Progenitor cell of endocrine pancreas (in vitro differentiated cells): Measurements from ENCODE around the gene GPR75. TPM values are rescaled to one million over a fixed set of nuclear protein-coding genes. Genes with fewer than 3 reads are reported as not detected.
"Not testable (repeated sequence)": the region's sequence is repeated elsewhere in the genome, so short reads cannot be mapped to it uniquely, and the experiment has no call there.

Experiments
- DNase-seq: peaks from one replicate; pipeline ENCODE4 v3.0.0; 2021; ENCODE audit warnings: low spot score; ENCODE audit not compliant: unreplicated experiment
- H3K27ac Mint-ChIP-seq: 2 replicates; pipeline ENCODE4 v1.8.0; 2021; ENCODE audit warnings: mild to moderate bottlenecking, moderate library complexity, mixed read lengths
- H3K27me3 Mint-ChIP-seq: 2 replicates; pipeline ENCODE4 v1.8.0; 2021; ENCODE audit warnings: mixed read lengths
- H3K36me3 Mint-ChIP-seq: 2 replicates; pipeline ENCODE4 v1.8.0; 2022; ENCODE audit warnings: mixed read lengths; ENCODE audit not compliant: insufficient read depth
- H3K4me1 Mint-ChIP-seq: 2 replicates; pipeline ENCODE4 v1.8.0; 2021; ENCODE audit warnings: low read depth, mixed read lengths
- H3K4me3 Mint-ChIP-seq: 2 replicates; pipeline ENCODE4 v1.8.0; 2021; ENCODE audit warnings: low read depth, mild to moderate bottlenecking, moderate library complexity, mixed read lengths
- H3K9me3 Mint-ChIP-seq: 2 replicates; pipeline ENCODE4 v1.8.0; 2021; ENCODE audit warnings: low read depth, mixed read lengths
- CTCF ChIP-seq: fragments of 200-600 bp; sonication (generic); IDR thresholded peaks from one replicate; pipeline ENCODE4 v1.5.0; 2021; ENCODE audit warnings: antibody characterized with exemption, mild to moderate bottlenecking; ENCODE audit not compliant: unreplicated experiment
- total RNA-seq: library from RNA; stranded (reverse); gene quantifications from 2 replicates; pipeline ENCODE4 v1.2.1, GENCODE V29; 2021

GPR75 gene
- total RNA-seq, 1 donor from 2014 or later = 3.9 TPM

GRCh38 chr2:53842891-53843290, 16.9 kb downstream of the GPR75 start:
- Mint-ChIP-seq H3K9me3 (no peaks in the 10 kb centered on the region), H3K27ac (no peak overlapping the region), H3K27me3 (no peaks in the 10 kb centered on the region), H3K4me1 (no peaks in the 10 kb centered on the region), H3K36me3 (peaks cover 1% of the 10 kb centered on the region), H3K4me3 (no peak overlapping the region)
- TF ChIP-seq CTCF = no peak
- no peak for DNase-seq

GRCh38 chr2:53841651-53842050, 18.1 kb downstream of the GPR75 start:
- H3K36me3 Mint-ChIP-seq, H3K27me3 Mint-ChIP-seq, H3K27ac Mint-ChIP-seq, H3K9me3 Mint-ChIP-seq, H3K4me3 Mint-ChIP-seq, H3K4me1 Mint-ChIP-seq, DNase-seq: not testable (repeated sequence)

- no peak overlapping the region for H3K27ac Mint-ChIP-seq
- TF ChIP-seq CTCF = no peak
- H3K4me1 Mint-ChIP-seq = no peaks in the 10 kb centered on the region
These were observed 19.2 kb downstream of the GPR75 start for GRCh38 chr2:53840580-53840979.

GRCh38 chr2:53829980-53830290, 29.8 kb downstream of the GPR75 start:
- H3K36me3 Mint-ChIP-seq, H3K27ac Mint-ChIP-seq, H3K9me3 Mint-ChIP-seq, H3K4me3 Mint-ChIP-seq, H3K27me3 Mint-ChIP-seq, H3K4me1 Mint-ChIP-seq, DNase-seq: not testable (repeated sequence)

More at GRCh38 chr2:53840580-53840979, 19.2 kb downstream of the GPR75 start:
- no peak for DNase-seq
- Mint-ChIP-seq H3K9me3 (no peaks in the 10 kb centered on the region), H3K27me3 (no peaks in the 10 kb centered on the region), H3K4me3 (no peak overlapping the region), H3K36me3 (peaks cover 3% of the 10 kb centered on the region)

GRCh38 chr2:53829273-53829979, 30.3 kb downstream of the GPR75 start:
- DNase-seq = no peak
- Mint-ChIP-seq H3K27me3 (no peaks in the 10 kb centered on the region), H3K4me1 (peaks cover 2% of the 10 kb centered on the region), H3K36me3 (peaks cover 3% of the 10 kb centered on the region), H3K27ac (no peak overlapping the region), H3K4me3 (no peak overlapping the region), H3K9me3 (no peaks in the 10 kb centered on the region)
- TF ChIP-seq CTCF = no peak

GRCh38 chr2:53828331-53828730, 31.4 kb downstream of the GPR75 start:
- H3K9me3 Mint-ChIP-seq = no peaks in the 10 kb centered on the region
- peaks cover 2% of the 10 kb centered on the region for H3K4me1 Mint-ChIP-seq
- TF ChIP-seq CTCF = no peak
- no peak for DNase-seq
- no peak overlapping the region for H3K4me3 Mint-ChIP-seq
- H3K36me3 Mint-ChIP-seq = no peaks in the 10 kb centered on the region
- H3K27me3 Mint-ChIP-seq = no peaks in the 10 kb centered on the region
- H3K27ac Mint-ChIP-seq = no peak overlapping the region
